ENCODE results near the gene AGXT.

The AGXT gene

DNA sequence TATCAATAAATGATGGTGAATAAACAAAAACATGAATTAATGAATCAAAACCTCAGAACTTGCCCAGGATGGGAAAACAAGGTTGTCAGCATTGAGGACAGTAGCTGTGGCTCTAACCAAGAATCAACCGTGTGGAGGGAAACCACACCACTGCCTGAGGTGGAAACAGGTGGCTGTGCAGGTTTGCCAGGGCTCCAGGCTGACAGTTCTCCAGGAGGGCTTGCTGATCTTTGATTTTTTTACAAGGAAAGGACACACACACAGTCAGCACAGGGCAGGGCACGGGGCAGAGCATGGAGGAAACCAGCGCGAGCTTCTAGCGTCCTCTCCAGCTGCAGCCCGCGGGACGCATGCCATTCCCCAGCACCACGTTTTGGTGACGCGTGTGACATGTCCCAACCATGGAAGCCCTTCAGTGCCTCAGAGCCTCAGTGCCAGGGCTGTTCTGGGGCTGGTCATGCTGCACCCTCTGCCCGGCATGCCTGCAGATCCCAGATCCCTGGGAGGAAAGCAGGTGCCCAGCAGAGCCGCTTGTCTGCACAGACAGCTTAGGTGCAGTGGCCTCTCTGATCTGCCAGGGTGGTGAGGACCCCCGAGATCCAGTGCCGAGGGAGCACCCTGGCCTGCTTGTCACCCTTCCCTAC is 15.8 kb upstream of the AGXT start:
- no peak overlapping the region for H3K4me3 ChIP-seq (ENCODE audit: low read length)
- TF ChIP-seq CTCF (conservative IDR thresholded peaks at IDR 0.05; ENCODE audit: low read length): no peak
- DNase-seq (ENCODE audit: low read depth): no peak

DNA sequence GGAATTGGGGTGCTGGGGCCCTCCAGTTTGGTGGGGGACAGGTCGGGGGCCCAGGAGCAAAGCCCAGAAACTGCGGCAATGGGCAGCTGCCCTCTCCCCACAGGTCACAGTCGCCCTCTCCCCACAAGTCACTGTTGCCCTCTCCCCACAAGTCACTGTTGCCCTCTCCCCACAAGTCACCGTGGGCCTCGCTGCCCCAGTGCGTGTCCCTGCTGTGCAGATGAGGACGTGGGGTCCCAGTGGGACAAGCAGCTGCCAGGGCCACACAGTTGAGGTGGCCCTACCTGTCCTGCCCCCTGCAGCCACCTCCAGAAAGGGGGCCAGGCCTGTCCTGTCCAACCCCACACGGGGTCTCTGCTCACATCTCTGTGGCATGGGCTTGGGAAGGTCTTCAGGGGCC is 13.0 kb upstream of the AGXT start:
- no peak for DNase-seq (ENCODE audit: low read depth)
- H3K4me3 ChIP-seq (ENCODE audit: low read length): no peak overlapping the region
- no peak for TF ChIP-seq CTCF (conservative IDR thresholded peaks at IDR 0.05; ENCODE audit: low read length)

GRCh38 chr2:240856151-240856980 is 12.3 kb upstream of the AGXT start:
- TF ChIP-seq CTCF (conservative IDR thresholded peaks at IDR 0.05; ENCODE audit: low read length): 0 out of 2 replicates have a peak, but pooled peaks have one; percentile 15
- no peak for DNase-seq (ENCODE audit: low read depth)
- H3K4me3 ChIP-seq (ENCODE audit: low read length): no peak overlapping the region

- no peak overlapping the region for H3K4me3 ChIP-seq (ENCODE audit: low read length)
- DNase-seq (ENCODE audit: low read depth): no peak
- no peak for TF ChIP-seq CTCF (conservative IDR thresholded peaks at IDR 0.05; ENCODE audit: low read length)
These were observed 11.3 kb upstream of the AGXT start for GRCh38 chr2:240857039-240858008.

DNA sequence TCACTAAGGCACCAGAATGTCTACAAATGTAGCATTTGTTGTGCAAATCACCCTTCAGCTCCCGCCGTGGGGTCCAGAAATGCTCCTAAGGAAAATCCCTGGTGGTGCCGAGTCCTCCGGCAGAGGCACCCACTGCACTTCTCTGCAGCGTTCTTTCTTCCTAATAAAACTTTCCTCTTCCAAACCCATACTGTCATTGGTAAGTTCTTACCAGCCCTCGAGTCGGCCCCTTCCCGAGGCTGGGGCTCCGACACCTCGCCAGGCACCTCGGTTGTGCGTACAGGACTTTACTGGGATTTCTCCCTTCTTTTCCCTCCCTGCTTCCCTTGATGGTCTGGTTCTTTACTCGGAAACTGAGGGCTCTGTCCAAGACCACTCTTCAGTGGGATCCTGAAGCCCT is 10.3 kb upstream of the AGXT start:
- no peak for TF ChIP-seq CTCF (conservative IDR thresholded peaks at IDR 0.05; ENCODE audit: low read length)
- DNase-seq (ENCODE audit: low read depth): no peak
- no peak overlapping the region for H3K4me3 ChIP-seq (ENCODE audit: low read length)

DNA sequence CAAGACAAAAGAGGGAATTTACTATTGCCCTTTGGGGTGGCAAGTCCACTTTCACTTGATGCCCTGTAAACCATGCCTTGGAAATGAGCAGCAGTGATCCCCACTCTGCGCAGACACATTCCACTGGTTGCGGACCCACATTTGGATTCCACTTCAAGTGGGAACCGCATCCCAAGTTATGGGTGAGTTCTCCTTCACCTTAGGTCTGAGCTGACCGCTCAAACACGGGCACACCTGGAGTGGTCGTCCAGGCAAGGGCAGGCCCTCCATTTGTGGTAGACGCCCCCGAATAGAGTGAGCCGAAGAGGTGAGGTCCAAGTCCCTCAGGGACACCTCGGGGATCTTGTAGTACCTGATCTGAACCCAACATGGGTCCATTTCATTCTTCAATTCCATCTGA is 9.8 kb upstream of the AGXT start:
- TF ChIP-seq CTCF (conservative IDR thresholded peaks at IDR 0.05; ENCODE audit: low read length): no peak
- no peak for DNase-seq (ENCODE audit: low read depth)
- H3K4me3 ChIP-seq (ENCODE audit: low read length): no peak overlapping the region
